ENCODE data around the gene ANO5.

DNA sequence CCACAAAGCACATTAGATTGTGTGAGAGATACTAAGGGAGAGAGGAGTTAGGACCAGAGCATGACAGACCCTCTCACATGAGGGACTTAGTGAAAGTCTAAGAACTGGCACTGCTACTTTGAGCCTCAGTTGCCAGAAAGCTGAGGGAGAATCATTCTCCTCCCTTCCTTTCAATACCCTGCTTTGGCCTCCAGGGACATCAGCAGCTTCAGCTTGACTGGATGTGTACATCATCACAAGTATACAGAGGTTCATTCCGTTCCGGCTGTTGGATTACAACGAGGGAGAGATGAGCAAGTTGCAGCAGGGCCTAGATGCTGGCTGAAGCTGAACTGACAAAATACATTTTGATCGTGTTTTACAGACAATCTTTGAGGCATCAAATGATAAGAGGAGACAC lies 15.7 kb upstream of the ANO5 start:
- TF ChIP-seq POLR2AphosphoS5 (IDR thresholded peaks at IDR 0.05; ENCODE audit: insufficient read depth, low read depth, low read length) (no peak), CTCF (IDR thresholded peaks at IDR 0.05; ENCODE audit: extremely low read depth in 1 of 2, insufficient read depth in 1 of 2, low read depth in 1 of 2, low read length in 2 of 2) (no peak)
